Neutrophil (primary cell): ENCODE measurements around the gene ARFIP1.

Experiments used
- H3K27ac ChIP-seq: fragments of 200-600 bp; sonication (generic); 2 replicates; pipeline ENCODE4 v1.5.1; 2016; ENCODE audit warnings: mild to moderate bottlenecking, moderate library complexity
- H3K27me3 ChIP-seq: fragments of 200-600 bp; sonication (generic); 2 replicates; pipeline ENCODE4 v1.6.0; 2016; ENCODE audit warnings: mild to moderate bottlenecking
- H3K36me3 ChIP-seq: fragments of 200-600 bp; sonication (generic); 2 replicates; pipeline ENCODE4 v1.5.1; 2017
- H3K4me1 ChIP-seq, 2 experiments: fragments of 200-600 bp in 1 of 2; sonication (generic) in 1 of 2; 1 replicate in 1 of 2; 2 replicates in 1 of 2; pipeline versions ENCODE4 v1.5.1 to v1.6.1; 2013 to 2016; ENCODE audit warnings: low read depth in 1 of 2, low read length in 1 of 2, mild to moderate bottlenecking in 1 of 2, moderate library complexity in 1 of 2; ENCODE audit not compliant: control insufficient read depth in 1 of 2, insufficient read depth in 1 of 2
- H3K4me3 ChIP-seq, 2 experiments: fragments of 200-600 bp in 1 of 2; sonication (generic) in 1 of 2; 1 replicate in 1 of 2; 2 replicates in 1 of 2; pipeline ENCODE4 v1.5.1; 2013 to 2016; ENCODE audit warnings: low read depth in 1 of 2, low read length in 1 of 2, mild to moderate bottlenecking in 1 of 2, moderate library complexity in 1 of 2
- H3K9me3 ChIP-seq: fragments of 200-600 bp; sonication (generic); 2 replicates; pipeline ENCODE4 v1.5.1; 2016
- TF ChIP-seq, protein P1 (sequence below): fragments of 200-600 bp; sonication (generic); IDR thresholded peaks from 2 replicates; pipeline ENCODE4 v1.5.1; 2016; ENCODE audit warnings: antibody characterized with exemption

The ARFIP1 gene

DNA sequence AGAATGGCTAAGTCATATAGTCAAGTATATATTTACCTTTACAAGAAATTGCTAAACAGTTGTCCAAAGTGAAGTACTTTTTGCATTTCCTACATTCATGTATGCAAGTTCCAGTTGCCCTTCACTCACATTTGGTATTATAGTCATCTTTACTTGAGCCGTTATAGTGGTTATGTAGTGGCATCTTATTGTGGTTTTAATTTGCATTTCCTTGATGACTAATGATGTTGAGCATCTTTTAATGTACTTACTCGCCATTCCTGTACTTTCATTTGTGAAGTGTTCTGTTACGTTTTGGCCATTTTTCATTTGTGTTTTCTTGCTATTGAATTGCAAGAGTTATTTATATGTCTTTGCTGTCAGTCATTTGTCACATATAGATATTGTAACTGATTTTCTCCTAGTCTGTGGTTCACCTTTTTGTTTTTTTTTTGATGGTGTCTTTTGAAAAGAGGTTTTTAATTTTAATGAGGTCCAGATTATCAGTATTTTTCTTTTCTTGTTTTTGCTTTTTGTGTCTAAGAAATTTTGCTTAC, 27.6 kb downstream of the ARFIP1 start:
- Histone ChIP-seq H3K9me3 (no peaks in the 10 kb centered on the region), H3K27ac (no peak overlapping the region), H3K36me3 (no peaks in the 10 kb centered on the region), H3K4me1 (no peaks in the 10 kb centered on the region), H3K4me3 (no peak overlapping the region), H3K27me3 (no peaks in the 10 kb centered on the region)
- TF ChIP-seq, protein P1, sequence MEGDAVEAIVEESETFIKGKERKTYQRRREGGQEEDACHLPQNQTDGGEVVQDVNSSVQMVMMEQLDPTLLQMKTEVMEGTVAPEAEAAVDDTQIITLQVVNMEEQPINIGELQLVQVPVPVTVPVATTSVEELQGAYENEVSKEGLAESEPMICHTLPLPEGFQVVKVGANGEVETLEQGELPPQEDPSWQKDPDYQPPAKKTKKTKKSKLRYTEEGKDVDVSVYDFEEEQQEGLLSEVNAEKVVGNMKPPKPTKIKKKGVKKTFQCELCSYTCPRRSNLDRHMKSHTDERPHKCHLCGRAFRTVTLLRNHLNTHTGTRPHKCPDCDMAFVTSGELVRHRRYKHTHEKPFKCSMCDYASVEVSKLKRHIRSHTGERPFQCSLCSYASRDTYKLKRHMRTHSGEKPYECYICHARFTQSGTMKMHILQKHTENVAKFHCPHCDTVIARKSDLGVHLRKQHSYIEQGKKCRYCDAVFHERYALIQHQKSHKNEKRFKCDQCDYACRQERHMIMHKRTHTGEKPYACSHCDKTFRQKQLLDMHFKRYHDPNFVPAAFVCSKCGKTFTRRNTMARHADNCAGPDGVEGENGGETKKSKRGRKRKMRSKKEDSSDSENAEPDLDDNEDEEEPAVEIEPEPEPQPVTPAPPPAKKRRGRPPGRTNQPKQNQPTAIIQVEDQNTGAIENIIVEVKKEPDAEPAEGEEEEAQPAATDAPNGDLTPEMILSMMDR, result no peak

DNA sequence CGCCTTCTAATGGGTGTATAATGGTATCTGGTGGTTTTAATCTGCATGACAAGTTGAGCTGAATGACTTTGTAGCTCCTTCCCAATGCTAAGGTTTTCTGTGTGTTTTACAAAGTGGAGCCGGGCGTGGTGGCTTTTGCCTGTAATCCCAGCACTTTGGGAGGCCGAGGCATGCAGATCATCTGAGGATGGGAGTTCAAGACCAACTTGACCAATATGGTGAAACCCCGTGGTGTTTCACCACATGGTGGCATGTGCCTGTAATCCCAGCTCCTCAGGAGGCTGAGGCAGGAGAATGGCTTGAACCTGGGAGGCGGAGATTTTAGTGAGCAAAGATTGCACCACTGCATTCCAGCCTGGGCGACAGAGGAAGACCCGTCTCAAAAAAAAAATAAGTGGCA, 28.9 kb downstream of the ARFIP1 start:
- no peaks in the 10 kb centered on the region for H3K36me3 ChIP-seq
- H3K4me3 ChIP-seq, result no peak overlapping the region
- no peak overlapping the region for H3K27ac ChIP-seq
- H3K4me1 ChIP-seq, result peaks cover 0 to 3% of the 10 kb centered on the region in 2 experiments
- no peaks in the 10 kb centered on the region for H3K27me3 ChIP-seq
- no peaks in the 10 kb centered on the region for H3K9me3 ChIP-seq
- TF ChIP-seq, protein P1, result no peak

DNA sequence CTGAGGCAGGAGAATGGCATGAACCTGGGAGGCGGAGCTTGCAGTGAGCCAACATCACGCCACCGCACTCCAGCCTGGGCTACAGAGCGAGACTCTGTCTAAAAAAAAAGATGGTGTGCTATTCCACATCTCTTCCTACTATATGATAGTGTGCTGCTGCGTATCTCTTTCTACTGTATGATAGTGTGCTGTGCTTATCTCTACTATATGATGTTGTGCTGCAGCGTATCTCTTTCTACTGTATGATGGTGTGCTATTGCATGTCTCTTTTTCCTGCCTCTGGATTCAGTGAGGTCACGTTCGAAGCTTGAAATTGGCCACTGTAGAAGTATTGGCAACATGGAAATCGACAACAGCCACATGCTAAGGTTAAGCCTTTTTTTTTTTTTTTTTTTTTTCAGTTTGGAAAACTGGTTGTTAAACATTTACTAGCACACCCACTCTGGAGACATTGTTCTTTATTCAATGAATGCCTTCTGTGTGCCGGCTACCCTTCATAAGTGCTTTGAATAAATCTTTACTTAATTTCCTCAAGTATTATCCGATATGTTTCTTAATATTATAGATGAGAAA, 31.0 kb downstream of the ARFIP1 start:
- no peak overlapping the region for H3K27ac ChIP-seq
- H3K27me3 ChIP-seq, result no peaks in the 10 kb centered on the region
- no peaks in the 10 kb centered on the region for H3K9me3 ChIP-seq
- peaks cover 13 to 22% of the 10 kb centered on the region in 2 experiments for H3K4me1 ChIP-seq
- H3K36me3 ChIP-seq, result no peaks in the 10 kb centered on the region
- TF ChIP-seq, protein P1, result no peak
- no peak overlapping the region for H3K4me3 ChIP-seq

DNA sequence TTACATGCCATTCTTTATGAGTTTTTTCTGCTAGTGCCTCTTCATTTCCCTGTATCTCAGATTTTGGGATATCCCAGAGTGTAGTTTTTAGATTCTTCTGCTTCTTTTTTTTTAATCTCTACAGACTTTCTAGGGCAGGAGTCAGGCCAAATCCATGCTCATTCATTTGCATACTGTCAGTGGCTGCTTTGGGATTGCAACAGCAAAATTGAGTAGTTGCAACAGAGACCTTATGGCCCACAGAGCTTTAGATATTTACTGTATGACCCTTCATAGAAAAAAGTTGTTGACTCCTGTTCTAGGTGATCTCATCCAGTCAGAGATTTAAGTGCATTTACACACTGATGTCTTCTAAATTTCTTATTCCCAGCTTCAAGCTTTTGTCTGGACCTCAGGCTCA, 35.3 kb downstream of the ARFIP1 start:
- TF ChIP-seq, protein P1, result no peak
- Histone ChIP-seq H3K27me3 (no peaks in the 10 kb centered on the region), H3K27ac (peak overlapping the region; percentile 58), H3K4me1 (peaks cover 56 to 64% of the 10 kb centered on the region in 2 experiments), H3K36me3 (no peaks in the 10 kb centered on the region), H3K9me3 (no peaks in the 10 kb centered on the region), H3K4me3 (no peak overlapping the region)

DNA sequence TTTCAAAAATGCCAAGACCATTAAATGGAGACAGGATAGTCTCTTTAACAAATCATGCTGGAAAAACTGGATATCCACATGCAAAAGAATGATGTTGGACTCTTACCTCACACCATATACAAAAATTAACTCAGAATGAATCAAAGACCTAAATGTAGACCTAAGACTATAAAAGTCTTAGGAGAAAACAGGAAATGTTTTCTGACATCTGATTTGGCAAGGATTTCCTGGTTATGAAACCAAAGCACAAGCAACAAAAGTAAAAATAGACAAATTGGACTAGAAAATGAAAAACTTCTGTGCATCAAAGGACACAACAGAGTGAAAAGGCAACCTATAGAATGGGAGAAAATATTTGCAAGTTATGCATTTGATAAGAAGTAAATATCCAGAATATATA, 37.6 kb downstream of the ARFIP1 start:
- Histone ChIP-seq H3K27ac (peak overlapping the region; percentile 84), H3K4me3 (peak overlapping the region in 1 of 2 experiments; percentile 44), H3K9me3 (no peaks in the 10 kb centered on the region), H3K27me3 (no peaks in the 10 kb centered on the region), H3K4me1 (peaks cover 65 to 75% of the 10 kb centered on the region in 2 experiments), H3K36me3 (no peaks in the 10 kb centered on the region)
- TF ChIP-seq, protein P1, result no peak
